ENCODE measurements around the gene RCBTB2.
"Not testable (repeated sequence)": the region's sequence is repeated elsewhere in the genome, so short reads cannot be mapped to it uniquely, and the experiment has no call there.

The RCBTB2 gene

DNA sequence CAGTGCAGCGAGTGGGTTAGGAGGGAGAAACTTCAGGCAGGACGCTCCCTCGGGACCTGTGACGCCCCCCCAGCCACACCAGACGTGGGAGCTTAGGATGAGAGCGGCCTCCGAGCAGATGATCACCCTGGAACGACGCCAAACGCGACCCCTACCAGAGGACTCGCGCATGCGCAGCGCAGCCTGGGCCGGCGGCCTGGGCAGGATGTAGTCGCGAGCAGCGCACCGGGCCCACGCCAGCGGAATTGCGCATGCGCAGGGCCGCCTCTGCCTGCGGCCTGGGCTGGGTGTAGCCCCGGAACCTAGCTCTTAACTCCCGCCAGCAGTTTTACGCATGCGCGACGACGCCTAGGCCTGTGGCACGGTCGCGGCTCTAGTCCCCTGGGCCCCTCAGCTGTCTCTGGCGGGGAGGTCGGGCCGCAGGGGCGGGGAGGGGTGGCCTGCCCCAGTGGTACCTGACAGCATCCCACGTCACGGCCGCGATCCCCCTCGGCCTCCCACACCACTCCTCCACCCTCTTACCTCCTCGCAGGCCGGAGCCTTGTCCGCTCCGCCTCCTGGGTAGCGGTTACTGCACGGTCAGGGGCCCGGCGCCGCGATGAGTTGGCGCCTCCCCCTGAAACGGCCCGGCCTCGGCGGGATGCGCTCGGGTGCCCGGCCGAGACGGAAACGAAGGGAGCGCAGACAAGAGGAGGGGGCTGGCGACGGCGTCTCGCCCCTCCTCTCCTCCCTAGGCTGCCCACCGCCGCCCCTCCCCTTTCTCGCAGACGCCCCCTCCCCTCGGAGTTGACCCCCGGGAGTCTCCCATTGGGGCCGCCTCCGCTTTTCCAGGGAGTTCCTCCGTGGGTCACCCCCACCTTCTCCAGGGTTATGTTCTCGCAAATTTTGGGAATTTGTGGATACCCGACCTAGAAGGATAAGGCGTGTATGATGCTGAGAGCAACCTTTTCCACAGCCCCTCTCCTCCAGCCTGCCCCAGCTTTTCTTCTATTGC lies at the start of gene RCBTB2:
TSS of gene RCBTB2 (minus strand) at position 575 of the 994 bp plus-strand sequence. CDS start 11,141 bp downstream, outside the sequence.
- ChIA-PET POLR2A (interaction anchor here (0.5 to 1.3 kb wide), 10 partner anchors 10 to 297 kb away, joined by 3 to 6 read pairs (median 4); no protein-coding TSS in a partner anchor), CTCF (interaction anchor here (0.5 to 0.6 kb wide), 2 partner anchors 10 to 30 kb away, joined by 3 read pairs; no protein-coding TSS in a partner anchor)
- peak; percentile 99 for DNase-seq (ENCODE audit: extremely low spot score)
- peak; percentile 78 for TF ChIP-seq L3MBTL2 (conservative IDR thresholded peaks at IDR 0.05)
- TF ChIP-seq SUZ12 (IDR thresholded peaks at IDR 0.05) = no peak

DNA sequence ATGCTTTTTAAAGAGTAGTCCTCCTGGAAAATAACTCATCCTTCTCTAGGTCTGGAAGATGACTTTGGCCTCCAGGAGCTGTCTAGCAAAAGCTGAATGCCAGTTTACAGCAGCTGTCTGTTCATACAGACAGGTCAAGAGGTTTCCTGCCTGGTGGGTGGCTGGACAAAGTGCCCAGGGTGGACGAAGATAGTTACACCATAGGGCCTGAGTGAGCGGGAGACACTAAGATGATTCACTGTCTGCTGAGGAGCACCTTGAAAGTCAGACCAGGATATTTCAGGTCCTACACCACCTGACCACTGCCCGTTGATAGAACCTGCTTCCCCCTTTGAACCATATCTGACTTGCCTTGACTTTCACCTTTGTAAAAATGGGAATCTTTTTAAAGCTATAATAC lies 49.2 kb upstream of the RCBTB2 start:
- CTCF ChIA-PET = interaction anchor here (0.6 kb wide), 1 partner anchor 187 kb away, joined by 3 read pairs; no protein-coding TSS in a partner anchor

DNA sequence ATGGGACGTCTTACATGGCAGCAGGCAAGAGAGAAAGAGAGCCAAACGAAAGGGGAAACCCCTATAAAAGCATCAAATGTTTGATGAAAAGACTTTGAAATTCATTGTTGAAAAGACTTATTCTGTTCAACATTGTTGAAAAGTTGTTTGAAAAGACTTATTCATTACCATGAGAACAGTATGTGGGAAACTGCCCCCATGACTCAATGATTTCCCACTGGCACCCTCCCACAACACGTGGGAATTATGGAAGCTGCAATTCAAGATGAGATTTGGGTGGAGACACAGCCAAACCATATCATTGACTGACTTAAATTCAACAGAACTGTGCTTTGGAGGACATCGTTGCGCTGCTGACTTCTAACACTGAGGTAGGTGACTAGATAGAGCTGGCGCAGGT lies 48.0 kb upstream of the RCBTB2 start:
- DNase-seq (ENCODE audit: extremely low spot score) = no peak
- CTCF ChIA-PET = interaction anchor here (0.8 to 1.4 kb wide), 3 partner anchors 102 to 486 kb away, joined by 3 to 4 read pairs (median 3); partner anchors contain the start of gene MED4
- no peak for TF ChIP-seq ELF4 (IDR thresholded peaks at IDR 0.05)
- TF ChIP-seq, protein P1, sequence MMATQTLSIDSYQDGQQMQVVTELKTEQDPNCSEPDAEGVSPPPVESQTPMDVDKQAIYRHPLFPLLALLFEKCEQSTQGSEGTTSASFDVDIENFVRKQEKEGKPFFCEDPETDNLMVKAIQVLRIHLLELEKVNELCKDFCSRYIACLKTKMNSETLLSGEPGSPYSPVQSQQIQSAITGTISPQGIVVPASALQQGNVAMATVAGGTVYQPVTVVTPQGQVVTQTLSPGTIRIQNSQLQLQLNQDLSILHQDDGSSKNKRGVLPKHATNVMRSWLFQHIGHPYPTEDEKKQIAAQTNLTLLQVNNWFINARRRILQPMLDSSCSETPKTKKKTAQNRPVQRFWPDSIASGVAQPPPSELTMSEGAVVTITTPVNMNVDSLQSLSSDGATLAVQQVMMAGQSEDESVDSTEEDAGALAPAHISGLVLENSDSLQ (IDR thresholded peaks at IDR 0.05) = no peak
- TF ChIP-seq FOXK2 (IDR thresholded peaks at IDR 0.05) = no peak
- TF ChIP-seq BHLHE40 (IDR thresholded peaks at IDR 0.05; ENCODE audit: borderline replicate concordance) = no peak
- no peak for TF ChIP-seq HDGF (IDR thresholded peaks at IDR 0.05; ENCODE audit: borderline replicate concordance)
- TF ChIP-seq SP1 (IDR thresholded peaks at IDR 0.05) = no peak
- TF ChIP-seq TARDBP (IDR thresholded peaks at IDR 0.05) = no peak
- TF ChIP-seq FOXA1 (IDR thresholded peaks at IDR 0.05) = no peak
- no peak for TF ChIP-seq SUZ12 (IDR thresholded peaks at IDR 0.05)
- no peak for TF ChIP-seq CTBP1 (IDR thresholded peaks at IDR 0.05; ENCODE audit: borderline replicate concordance)
- no peak for TF ChIP-seq ARNT (IDR thresholded peaks at IDR 0.05)
- no peak for TF ChIP-seq FOXM1 (IDR thresholded peaks at IDR 0.05; ENCODE audit: borderline replicate concordance)
- TF ChIP-seq NFRKB (IDR thresholded peaks at IDR 0.05) = no peak
- no peak for TF ChIP-seq LEF1 (IDR thresholded peaks at IDR 0.05; ENCODE audit: borderline replicate concordance)
- TF ChIP-seq ZNF384 (IDR thresholded peaks at IDR 0.05) = no peak
- POLR2A ChIA-PET = interaction anchor here (1.8 kb wide), 1 partner anchor 48 kb away, joined by 5 read pairs; the partner anchor contains the start of gene RCBTB2

More for the DNA sequence above, 49.2 kb upstream of the RCBTB2 start:
- POLR2A ChIA-PET = no interaction called here
- no peak for DNase-seq (ENCODE audit: extremely low spot score)
- TF ChIP-seq ZNF384 (IDR thresholded peaks at IDR 0.05) (no peak), HDGF (IDR thresholded peaks at IDR 0.05; ENCODE audit: borderline replicate concordance) (no peak), BHLHE40 (IDR thresholded peaks at IDR 0.05; ENCODE audit: borderline replicate concordance) (no peak), CTBP1 (IDR thresholded peaks at IDR 0.05; ENCODE audit: borderline replicate concordance) (no peak)
- TF ChIP-seq, protein P1 (IDR thresholded peaks at IDR 0.05) = no peak

DNA sequence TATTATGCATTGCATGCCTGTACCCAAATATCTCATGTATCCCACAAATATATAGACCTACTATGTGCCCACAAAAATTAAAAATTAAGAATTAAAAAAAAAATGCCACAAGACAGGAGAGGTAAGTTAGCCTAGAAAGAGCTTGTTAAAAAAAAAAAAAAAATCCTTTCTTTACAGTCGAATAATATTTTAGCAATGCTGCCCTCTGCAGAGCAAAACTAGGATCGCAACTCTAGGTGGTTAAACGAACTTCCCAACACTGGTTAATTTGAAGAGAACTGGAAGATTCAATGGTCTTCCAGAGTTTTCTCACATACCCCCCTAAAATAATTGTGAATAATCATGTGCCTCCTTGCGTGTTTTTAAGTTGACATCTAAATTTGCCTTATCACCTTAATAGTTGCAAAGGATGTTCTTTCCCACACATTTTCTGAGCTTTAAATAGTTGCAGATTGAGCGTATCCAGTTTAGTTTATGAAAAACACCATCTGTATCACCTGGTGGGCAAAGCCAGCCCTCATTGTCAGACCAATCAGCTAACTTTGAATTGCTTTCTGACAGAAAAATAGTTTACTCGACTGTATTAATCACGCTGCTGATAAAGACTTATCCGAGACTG lies 47.4 kb upstream of the RCBTB2 start:
- no peak for TF ChIP-seq CTBP1 (IDR thresholded peaks at IDR 0.05; ENCODE audit: borderline replicate concordance)
- TF ChIP-seq ZNF384 (IDR thresholded peaks at IDR 0.05) = peak; percentile 97
- no peak for TF ChIP-seq SUZ12 (IDR thresholded peaks at IDR 0.05)
- ChIA-PET CTCF (interaction anchor here (0.7 to 1.4 kb wide), 7 partner anchors 43 to 534 kb away, joined by 3 to 4 read pairs (median 3); partner anchors contain the start of gene MED4), POLR2A (interaction anchor here (1.1 to 1.8 kb wide), 2 partner anchors 48 to 542 kb away, joined by 3 to 5 read pairs; partner anchors contain the start of gene RCBTB2)
- DNase-seq (ENCODE audit: extremely low spot score) = peak; percentile 49

DNA sequence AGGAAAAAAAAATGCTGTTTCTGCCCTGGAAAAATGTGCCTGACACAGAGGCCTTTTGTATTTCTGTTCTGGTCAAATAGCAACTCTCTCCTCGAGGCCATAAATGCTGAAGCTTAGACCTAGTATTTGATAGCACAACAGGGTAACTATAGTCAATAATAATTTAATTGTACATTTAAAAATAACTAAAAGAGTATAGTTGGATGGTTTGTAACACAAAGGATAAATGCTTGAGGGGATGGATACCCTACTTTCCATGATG lies 47.0 kb upstream of the RCBTB2 start:
- POLR2A ChIA-PET = interaction anchor here (1.1 to 1.8 kb wide), 2 partner anchors 47 to 542 kb away, joined by 3 to 5 read pairs; partner anchors contain the start of gene RCBTB2
- not testable (repeated sequence) for DNase-seq (ENCODE audit: extremely low spot score)

DNA sequence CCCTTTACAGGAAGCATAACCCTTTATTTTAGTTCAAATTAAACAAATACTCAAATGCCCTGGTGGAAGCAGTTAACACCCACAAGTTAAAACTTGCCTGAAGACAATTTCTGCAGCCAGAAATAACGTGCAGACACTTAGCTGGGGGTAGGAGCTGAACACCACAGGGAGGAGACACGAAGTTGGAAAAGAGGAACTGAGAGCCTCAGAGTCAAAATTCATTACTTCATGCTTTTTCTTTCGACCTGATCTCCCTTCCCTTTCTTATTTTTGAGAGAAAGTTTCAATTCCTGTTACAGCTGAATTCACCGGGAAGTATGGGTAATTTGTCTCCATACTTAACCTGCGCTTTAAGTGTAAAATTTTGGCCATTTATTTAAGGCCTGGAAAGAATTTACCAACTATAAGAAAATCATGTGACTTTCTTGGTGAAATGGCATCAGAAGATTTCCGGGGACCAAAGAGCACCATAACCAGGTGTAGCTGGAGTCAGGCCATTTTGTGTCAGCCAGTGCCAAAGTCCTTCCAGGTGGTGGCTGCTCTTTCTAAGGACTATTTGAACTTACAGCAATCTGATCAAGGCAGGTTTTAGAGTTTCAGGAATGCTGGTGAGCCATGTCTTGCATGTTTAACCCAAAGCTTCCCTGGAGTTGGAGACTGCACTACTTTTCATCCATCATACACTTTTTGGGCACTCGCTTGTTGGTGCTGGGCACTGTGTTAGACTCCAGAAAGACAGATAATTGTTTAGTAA lies 46.5 kb upstream of the RCBTB2 start:
- no peak for DNase-seq (ENCODE audit: extremely low spot score)
- CTCF ChIA-PET = interaction anchor here (0.6 to 1.4 kb wide), 5 partner anchors 16 to 452 kb away, joined by 3 to 4 read pairs (median 4); no protein-coding TSS in a partner anchor
- TF ChIP-seq, protein P1 (IDR thresholded peaks at IDR 0.05) = no peak
- TF ChIP-seq LEF1 (IDR thresholded peaks at IDR 0.05; ENCODE audit: borderline replicate concordance) (no peak), ARNT (IDR thresholded peaks at IDR 0.05) (no peak), FOXM1 (IDR thresholded peaks at IDR 0.05; ENCODE audit: borderline replicate concordance) (no peak), SUZ12 (IDR thresholded peaks at IDR 0.05) (no peak), TARDBP (IDR thresholded peaks at IDR 0.05) (no peak), ELF4 (IDR thresholded peaks at IDR 0.05) (no peak), ZNF384 (IDR thresholded peaks at IDR 0.05) (no peak), L3MBTL2 (conservative IDR thresholded peaks at IDR 0.05) (no peak), BHLHE40 (IDR thresholded peaks at IDR 0.05; ENCODE audit: borderline replicate concordance) (no peak), SP1 (IDR thresholded peaks at IDR 0.05) (no peak), CTBP1 (IDR thresholded peaks at IDR 0.05; ENCODE audit: borderline replicate concordance) (no peak)
- POLR2A ChIA-PET = interaction anchor here (1.1 kb wide), 1 partner anchor 541 kb away, joined by 3 read pairs; no protein-coding TSS in a partner anchor

More for the DNA sequence above, 47.0 kb upstream of the RCBTB2 start:
- CTCF ChIA-PET = interaction anchor here (0.6 to 1.4 kb wide), 7 partner anchors 17 to 534 kb away, joined by 3 to 4 read pairs (median 3); partner anchors contain the start of gene MED4

Data from HEK293T (cell line).